ENCODE data around the gene NAGLU. TPM values are rescaled to one million over a fixed set of nuclear protein-coding genes. Genes with fewer than 3 reads are reported as not detected.

Gene NAGLU
- total and polyA plus RNA-seq, 2 of the 13 experiments (the other 11 are each of a cell fraction or from before 2014, with no cell fraction given), result 28.2 to 40.1 TPM

- TF ChIP-seq IRX3 (CRISPR knock-in tag; IDR thresholded peaks at IDR 0.05; ENCODE audit: borderline replicate concordance, low read depth), result no peak
- no peak for TF ChIP-seq SP1 (IDR thresholded peaks at IDR 0.05)
- no peak for TF ChIP-seq SP1 (CRISPR knock-in tag; IDR thresholded peaks at IDR 0.05)
- TF ChIP-seq MNT (IDR thresholded peaks at IDR 0.05), result no peak
- no peak for TF ChIP-seq ZSCAN5A (CRISPR knock-in tag; IDR thresholded peaks at IDR 0.05; ENCODE audit: borderline replicate concordance)
- no peak for TF ChIP-seq CERS6 (CRISPR knock-in tag; IDR thresholded peaks at IDR 0.05)
- TF ChIP-seq KDM5A (IDR thresholded peaks at IDR 0.05; ENCODE audit: borderline replicate concordance, low read length), result no peak
- TF ChIP-seq RARA (CRISPR knock-in tag; IDR thresholded peaks at IDR 0.05), result peak; percentile 82
- TF ChIP-seq MATR3 (CRISPR knock-in tag; IDR thresholded peaks at IDR 0.05), result no peak
- TF ChIP-seq ZNF335 (CRISPR knock-in tag; IDR thresholded peaks at IDR 0.05), result no peak; the same call in 1 of the 2 replicates
- 0 out of 2 replicates have a peak, but pooled peaks have one; percentile 35 for TF ChIP-seq YEATS4 (CRISPR knock-in tag; IDR thresholded peaks at IDR 0.05; ENCODE audit: borderline replicate concordance)
- no peak for TF ChIP-seq GLMP (CRISPR knock-in tag; IDR thresholded peaks at IDR 0.05; ENCODE audit: borderline replicate concordance)
- TF ChIP-seq AKAP8 (CRISPR knock-in tag; IDR thresholded peaks at IDR 0.05), result no peak
- TF ChIP-seq MTA3 (CRISPR knock-in tag; IDR thresholded peaks at IDR 0.05), result no peak
- no peak for TF ChIP-seq MAF1 (CRISPR knock-in tag; IDR thresholded peaks at IDR 0.05; ENCODE audit: borderline replicate concordance)
- no peak for TF ChIP-seq U2AF2 (IDR thresholded peaks at IDR 0.05; ENCODE audit: low read depth, low read length)
- TF ChIP-seq SRF (IDR thresholded peaks at IDR 0.05; ENCODE audit: low read depth, low read length), result no peak
- TF ChIP-seq ZNF407 (CRISPR knock-in tag; IDR thresholded peaks at IDR 0.05; ENCODE audit: not compliant biosample characterization), result no peak
These were observed 8.8 kb downstream of the NAGLU start (continued) for GRCh38 chr17:42544874-42545283.

Data from HepG2 (cell line).